ENCODE measurements around the gene SPIRE2.
"Not testable (repeated sequence)": the region's sequence is repeated elsewhere in the genome, so short reads cannot be mapped to it uniquely, and the experiment has no call there.

The SPIRE2 gene

GRCh38 chr16:89913408-89914387 lies 85.4 kb downstream of the SPIRE2 start:
- DNase-seq (ENCODE audit: low spot score) = no peak

- not testable (repeated sequence) for DNase-seq (ENCODE audit: low spot score)
These were observed 86.5 kb downstream of the SPIRE2 start for GRCh38 chr16:89914642-89915285.

GRCh38 chr16:89915303-89916232 lies 87.3 kb downstream of the SPIRE2 start:
- no peak for DNase-seq (ENCODE audit: low spot score)

GRCh38 chr16:89917773-89918452 lies 89.6 kb downstream of the SPIRE2 start:
- peak; percentile 79 for DNase-seq (ENCODE audit: low spot score)

- peak; percentile 77 for DNase-seq (ENCODE audit: low spot score)
These were observed 90.4 kb downstream of the SPIRE2 start, which contains the start of gene MC1R for GRCh38 chr16:89918453-89919347. Gene MC1R (plus strand): TSS chr16:89918862. CDS start chr16:89919259, 397 bp downstream.

GRCh38 chr16:89919535-89920406 lies 91.5 kb downstream of the SPIRE2 start:
- no peak for DNase-seq (ENCODE audit: low spot score)

- no peak for DNase-seq (ENCODE audit: low spot score)
These were observed 92.4 kb downstream of the SPIRE2 start for GRCh38 chr16:89920723-89921122.
